Upper lobe of right lung (tissue), 1 donor: Measurements from ENCODE around the gene ZNF653. TPM values are rescaled to one million over a fixed set of nuclear protein-coding genes. Genes with fewer than 3 reads are reported as not detected.

ENCODE experiments used
- ATAC-seq: fragments of 200-7000 bp; cut with Tn5 transposase; one replicate; pipeline ENCODE4 v1.9.1; 2020; ENCODE audit warnings: mild to moderate bottlenecking, moderate library complexity
- DNase-seq: peaks from one replicate; pipeline ENCODE4 v3.0.0-alpha.2; 2020
- H3K27ac ChIP-seq: fragments of 200-600 bp; one replicate; pipeline ENCODE4 v1.8.0; 2022
- H3K27me3 ChIP-seq: fragments of 200-600 bp; one replicate; pipeline ENCODE4 v1.8.0; 2022; ENCODE audit warnings: mild to moderate bottlenecking
- H3K36me3 ChIP-seq: fragments of 200-600 bp; one replicate; pipeline ENCODE4 v1.8.0; 2022
- H3K4me1 ChIP-seq: fragments of 200-600 bp; one replicate; pipeline ENCODE4 v1.8.0; 2022
- H3K4me3 ChIP-seq: fragments of 200-600 bp; one replicate; pipeline ENCODE4 v1.8.0; 2022; ENCODE audit warnings: mild to moderate bottlenecking
- H3K9me3 ChIP-seq: fragments of 200-600 bp; one replicate; pipeline ENCODE4 v1.8.0; 2022
- intact Hi-C: fragments of 100-400 bp; cut with DNase I; formaldehyde crosslinking; loops from one replicate; pipeline ENCODE4 v1.11.0; 2022
- total RNA-seq: library from RNA; stranded (reverse); fragmentation: NEBNext Ultra II Directional; extraction: Animal tissue kit (Norgen Biotek cat#: 25700); gene quantifications from one replicate; pipeline ENCODE4 v1.2.1, GENCODE V29; 2021
- TF ChIP-seq, protein P1 (sequence below): fragments of 200-600 bp; IDR thresholded peaks from one replicate; pipeline ENCODE4 v1.8.0; 2022; ENCODE audit warnings: antibody characterized with exemption
- donor health status: DM: no; HTN: yes; CAD: no; lungs with severe emphysema.

Gene ZNF653
- total RNA-seq, 1 donor from 2014 or later = 10.7 TPM

DNA sequence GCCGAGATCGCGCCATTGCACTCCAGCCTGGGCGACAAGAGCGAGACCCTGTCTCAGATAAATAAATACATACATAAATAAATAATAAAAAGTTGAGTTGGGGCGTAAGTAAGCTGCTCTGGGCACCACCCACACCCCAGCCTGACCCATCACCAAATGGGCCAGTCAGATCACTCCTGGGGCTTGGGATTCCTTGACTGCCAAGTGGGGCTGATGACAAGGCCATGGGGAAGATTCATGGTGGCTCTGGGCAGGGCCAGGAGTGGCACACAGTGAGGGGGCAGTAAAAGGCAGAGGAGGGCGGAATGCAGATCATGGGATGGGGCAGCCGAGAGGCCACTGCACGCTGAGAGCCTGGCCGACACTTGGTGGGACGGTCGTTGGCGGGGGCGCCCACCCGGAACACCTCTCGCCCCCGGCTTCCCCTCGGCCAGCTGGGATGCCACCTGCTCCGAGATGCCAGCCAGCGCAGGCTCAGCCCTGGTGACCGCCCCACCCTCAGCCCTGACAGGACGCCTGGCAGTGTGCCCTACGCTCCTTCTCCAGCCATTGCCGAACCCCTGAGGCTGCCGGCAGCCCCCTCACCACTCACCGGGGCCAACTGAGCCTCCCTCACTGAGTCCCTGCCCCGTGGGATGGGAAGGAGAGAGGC is 10.9 kb downstream of the ZNF653 start:
- H3K27ac ChIP-seq = no peak overlapping the region
- ATAC-seq (no peak), DNase-seq (no peak)
- intact Hi-C loops = no loop called here
- H3K4me3 ChIP-seq = no peak overlapping the region
- peaks cover 13% of the 10 kb centered on the region for H3K36me3 ChIP-seq
- H3K4me1 ChIP-seq = no peaks in the 10 kb centered on the region
- TF ChIP-seq, protein P1, sequence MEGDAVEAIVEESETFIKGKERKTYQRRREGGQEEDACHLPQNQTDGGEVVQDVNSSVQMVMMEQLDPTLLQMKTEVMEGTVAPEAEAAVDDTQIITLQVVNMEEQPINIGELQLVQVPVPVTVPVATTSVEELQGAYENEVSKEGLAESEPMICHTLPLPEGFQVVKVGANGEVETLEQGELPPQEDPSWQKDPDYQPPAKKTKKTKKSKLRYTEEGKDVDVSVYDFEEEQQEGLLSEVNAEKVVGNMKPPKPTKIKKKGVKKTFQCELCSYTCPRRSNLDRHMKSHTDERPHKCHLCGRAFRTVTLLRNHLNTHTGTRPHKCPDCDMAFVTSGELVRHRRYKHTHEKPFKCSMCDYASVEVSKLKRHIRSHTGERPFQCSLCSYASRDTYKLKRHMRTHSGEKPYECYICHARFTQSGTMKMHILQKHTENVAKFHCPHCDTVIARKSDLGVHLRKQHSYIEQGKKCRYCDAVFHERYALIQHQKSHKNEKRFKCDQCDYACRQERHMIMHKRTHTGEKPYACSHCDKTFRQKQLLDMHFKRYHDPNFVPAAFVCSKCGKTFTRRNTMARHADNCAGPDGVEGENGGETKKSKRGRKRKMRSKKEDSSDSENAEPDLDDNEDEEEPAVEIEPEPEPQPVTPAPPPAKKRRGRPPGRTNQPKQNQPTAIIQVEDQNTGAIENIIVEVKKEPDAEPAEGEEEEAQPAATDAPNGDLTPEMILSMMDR = no peak
- H3K9me3 ChIP-seq = no peaks in the 10 kb centered on the region
- no peaks in the 10 kb centered on the region for H3K27me3 ChIP-seq

DNA sequence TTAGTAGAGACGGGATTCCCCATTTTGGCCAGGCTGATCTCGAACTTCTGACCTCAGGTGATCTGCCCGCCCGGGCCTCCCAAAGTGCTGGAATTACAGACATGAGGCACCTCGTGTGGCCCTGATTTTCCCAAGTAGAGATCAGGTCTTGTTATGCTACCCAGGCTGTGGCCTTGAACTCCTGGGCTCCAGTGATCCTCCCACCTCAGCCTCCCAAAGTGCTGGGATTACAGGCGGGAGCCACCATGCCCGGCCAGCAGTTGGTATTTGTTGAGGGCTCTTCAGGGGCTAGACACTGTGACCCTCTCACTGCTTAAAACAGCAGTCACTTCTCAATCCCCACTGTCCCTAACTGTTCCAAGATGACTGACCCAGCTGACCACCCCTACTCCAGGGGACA is 16.3 kb downstream of the ZNF653 start:
- no peak for DNase-seq
- intact Hi-C loops = no loop called here
- TF ChIP-seq, protein P1 = no peak

DNA sequence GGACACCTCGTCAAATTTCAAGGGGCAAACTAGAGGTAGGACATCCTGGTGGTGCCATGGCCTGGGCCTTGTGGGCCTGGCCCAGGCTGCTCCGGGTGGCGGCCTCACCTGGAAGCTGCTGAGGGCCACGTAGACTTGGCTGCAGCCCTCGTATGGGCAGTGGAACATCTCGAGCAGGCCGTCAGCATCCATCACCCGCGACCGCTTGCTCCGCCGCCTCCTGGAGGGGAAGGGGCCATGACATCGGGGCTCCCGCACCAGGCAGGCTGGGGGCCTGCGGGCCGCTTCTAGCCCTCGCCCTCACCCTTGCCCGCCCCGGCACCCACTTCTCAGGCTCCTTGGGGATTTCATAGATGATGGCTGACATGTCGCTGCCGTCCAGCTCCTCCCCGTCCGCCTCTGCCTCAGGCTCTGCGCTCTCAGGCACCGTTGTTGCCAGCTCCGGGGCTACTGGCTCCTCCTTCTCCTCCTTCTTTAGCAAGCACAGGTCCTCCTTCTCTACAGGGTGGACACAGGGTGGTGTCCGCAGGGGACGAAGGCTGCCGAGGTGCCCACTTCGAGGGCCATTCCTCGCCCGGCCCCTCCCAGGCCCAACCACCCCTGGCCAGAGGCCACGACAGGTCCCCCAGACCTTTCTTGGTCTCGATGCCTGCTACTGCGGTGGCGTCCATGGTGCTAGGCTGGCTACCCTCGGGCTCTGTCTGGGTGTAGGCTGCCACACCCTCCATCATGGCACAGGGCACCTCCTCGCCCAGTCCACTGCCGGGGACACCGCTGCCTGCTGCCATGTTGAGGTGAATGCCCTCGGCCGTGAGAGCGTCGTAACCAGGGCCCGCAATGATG is 18.8 kb downstream of the ZNF653 start:
- no peaks in the 10 kb centered on the region for H3K9me3 ChIP-seq
- TF ChIP-seq, protein P1 = no peak

More for the DNA sequence above, 16.3 kb downstream of the ZNF653 start:
- no peak overlapping the region for H3K4me3 ChIP-seq
- ATAC-seq = no peak
- H3K36me3 ChIP-seq = peaks cover 8% of the 10 kb centered on the region
- no peaks in the 10 kb centered on the region for H3K4me1 ChIP-seq
- no peaks in the 10 kb centered on the region for H3K27me3 ChIP-seq
- H3K9me3 ChIP-seq = no peaks in the 10 kb centered on the region
- H3K27ac ChIP-seq = no peak overlapping the region

DNA sequence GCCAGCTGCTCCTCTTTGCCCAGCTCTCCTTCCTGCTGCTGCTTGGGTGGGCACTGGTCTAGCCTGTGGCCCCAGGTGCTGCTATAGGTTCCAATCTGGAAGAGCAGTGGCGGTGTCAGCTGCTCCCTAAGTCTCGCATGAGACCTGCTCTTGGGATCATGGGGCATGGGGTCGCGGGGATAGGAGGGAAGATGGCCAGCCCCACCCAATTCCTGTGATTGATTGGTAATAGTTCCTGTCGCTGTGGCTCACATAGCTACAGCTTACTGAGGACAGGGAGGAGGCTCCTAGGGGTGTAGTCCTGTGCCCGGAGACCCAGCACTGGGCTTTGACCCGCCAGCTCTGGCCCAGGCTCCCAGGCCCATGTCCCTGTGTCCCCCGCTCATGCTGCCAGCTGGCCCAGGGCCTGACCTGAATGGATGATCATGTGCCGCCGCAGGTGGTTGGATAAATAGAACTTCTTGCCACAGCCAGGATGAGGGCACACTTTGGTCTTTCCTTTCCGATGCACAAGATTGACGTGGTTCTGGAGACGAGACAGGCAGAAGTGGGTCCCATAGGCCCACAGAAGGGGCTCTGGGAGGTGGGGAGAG is 20.3 kb downstream of the ZNF653 start:
- H3K27me3 ChIP-seq = peaks cover 30% of the 10 kb centered on the region
- H3K36me3 ChIP-seq = peaks cover 8% of the 10 kb centered on the region
- DNase-seq (no peak), ATAC-seq (no peak)
- peaks cover 17% of the 10 kb centered on the region for H3K4me1 ChIP-seq
- intact Hi-C loops = no loop called here
- no peak overlapping the region for H3K4me3 ChIP-seq
- TF ChIP-seq, protein P1 = no peak
- no peak overlapping the region for H3K27ac ChIP-seq
- no peaks in the 10 kb centered on the region for H3K9me3 ChIP-seq

More for the DNA sequence above, 18.8 kb downstream of the ZNF653 start:
- ATAC-seq (no peak), DNase-seq (no peak)
- Histone ChIP-seq H3K27me3 (peaks cover 15% of the 10 kb centered on the region), H3K27ac (no peak overlapping the region), H3K4me3 (no peak overlapping the region), H3K36me3 (peaks cover 8% of the 10 kb centered on the region), H3K4me1 (peaks cover 13% of the 10 kb centered on the region)
- intact Hi-C loops = no loop called here

DNA sequence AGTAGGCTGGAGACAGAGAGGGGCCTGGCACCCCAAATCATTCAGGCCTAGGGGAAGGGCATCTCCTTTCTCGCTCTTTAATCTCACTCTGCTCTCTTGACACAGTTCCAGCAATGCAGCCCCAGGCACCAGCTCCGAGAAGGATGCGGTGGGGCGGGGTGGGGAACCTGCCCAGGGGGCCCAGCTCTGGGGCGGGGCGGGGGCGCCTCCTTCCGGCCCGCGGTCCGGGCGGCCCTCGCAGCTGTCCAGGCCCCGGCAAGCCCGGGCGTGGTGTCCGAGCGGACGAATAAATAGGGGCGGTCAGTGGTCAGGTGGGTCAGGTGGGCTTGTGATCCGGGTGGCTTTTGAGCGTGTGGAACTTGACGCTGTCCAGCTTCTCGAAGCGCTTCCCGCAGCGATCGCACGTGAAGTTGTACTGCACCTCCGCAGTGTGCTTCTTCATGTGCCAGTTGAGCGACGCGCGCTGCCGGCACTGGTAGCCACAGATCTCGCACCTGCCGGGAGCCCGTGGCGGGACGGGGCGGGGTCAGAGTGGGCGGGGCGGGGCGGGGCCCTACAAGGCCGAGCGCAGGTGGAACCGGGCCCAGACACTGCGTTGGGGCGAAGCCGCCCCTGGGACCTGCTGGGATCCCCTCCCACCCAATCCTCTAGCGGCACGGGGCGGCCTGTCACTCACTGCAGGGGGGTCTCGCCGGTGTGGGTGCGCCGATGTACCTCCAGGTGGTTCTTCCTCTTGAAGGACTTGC is 22.1 kb downstream of the ZNF653 start:
- H3K4me3 ChIP-seq = no peak overlapping the region
- no peak for ATAC-seq
- peaks cover 8% of the 10 kb centered on the region for H3K36me3 ChIP-seq
- no peaks in the 10 kb centered on the region for H3K9me3 ChIP-seq
- intact Hi-C loops = no loop called here
- H3K4me1 ChIP-seq = peaks cover 17% of the 10 kb centered on the region
- peaks cover 41% of the 10 kb centered on the region for H3K27me3 ChIP-seq
- H3K27ac ChIP-seq = no peak overlapping the region
- DNase-seq = no peak
- TF ChIP-seq, protein P1 = no peak
